Measurements from ENCODE around the gene HIVEP3.

DNA sequence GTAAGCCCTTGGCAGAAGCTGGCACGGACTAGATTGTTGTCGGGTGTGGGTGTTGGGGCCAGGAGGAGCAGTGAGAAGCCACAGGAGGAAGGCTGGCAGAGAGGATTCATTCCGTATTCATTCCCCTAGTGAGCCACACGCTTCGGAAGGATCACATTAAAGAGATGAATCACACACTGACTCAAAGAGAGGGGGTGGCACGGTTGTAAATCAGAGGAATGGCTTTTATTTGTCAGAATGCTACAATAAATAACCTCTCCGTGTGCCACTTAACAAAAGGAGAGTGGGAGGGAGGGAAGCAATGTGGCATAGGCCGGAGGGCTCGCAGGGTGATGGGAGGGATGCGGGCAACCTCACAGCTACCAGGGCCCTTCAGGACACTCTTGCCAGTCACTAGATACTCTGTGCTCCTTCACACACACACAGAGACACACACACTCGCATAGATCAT is 135.5 kb downstream of the HIVEP3 start:
- TF ChIP-seq CTCF (IDR thresholded peaks at IDR 0.05) (no peak), POLR2A (IDR thresholded peaks at IDR 0.05) (no peak)

Data from lower leg skin (tissue), 3 donors.